ENCODE results near the gene RPSA.

GRCh38 chr3:39385456-39386090 is 20.9 kb upstream of the RPSA start:
- TF ChIP-seq EZH2 (IDR thresholded peaks at IDR 0.05; ENCODE audit: low read depth, unreplicated experiment) (no peak), CTCF (conservative IDR thresholded peaks at IDR 0.05; ENCODE audit: low read depth in 2 of 2) (no peak), POLR2AphosphoS5 (IDR thresholded peaks at IDR 0.05; ENCODE audit: low read depth) (no peak), EZH2phosphoT487 (IDR thresholded peaks at IDR 0.05; ENCODE audit: unreplicated experiment) (no peak), REST (IDR thresholded peaks at IDR 0.05; ENCODE audit: unreplicated experiment) (no peak)
